Tibial artery (tissue), 4 donors: ENCODE measurements around the gene KRT20.

ENCODE experiments used
- DNase-seq, 2 donors: peaks; one replicate each; pipeline ENCODE4 v3.0.0-alpha.2; 2019
- H3K27ac ChIP-seq, 2 donors: fragments of 200-600 bp; sonication (generic) in 1 of 2; 1 replicate in 1 of 2; 2 replicates in 1 of 2; pipeline ENCODE4 v1.5.1; 2018 to 2019; ENCODE audit warnings: mild to moderate bottlenecking in 1 of 2
- H3K27me3 ChIP-seq, 2 donors: fragments of 200-600 bp; sonication (generic) in 1 of 2; one replicate each; pipeline versions ENCODE4 v1.5.1 to v1.6.0; 2016 to 2019
- H3K36me3 ChIP-seq, 3 donors: fragments of 200-600 bp; sonication (generic) in 2 of 3; one replicate each; pipeline ENCODE4 v1.5.1; 2016 to 2019; ENCODE audit warnings: mild to moderate bottlenecking in 2 of 3
- H3K4me1 ChIP-seq, 4 donors: fragments of 200-600 bp; sonication (generic) in 2 of 4; 1 replicate in 3 of 4; 2 replicates in 1 of 4; pipeline ENCODE4 v1.5.1; 2016 to 2019
- H3K4me3 ChIP-seq, 2 donors: fragments of 200-600 bp; sonication (generic) in 1 of 2; 1 replicate in 1 of 2; 2 replicates in 1 of 2; pipeline ENCODE4 v1.5.1; 2018 to 2019; ENCODE audit warnings: mild to moderate bottlenecking in 2 of 2
- H3K9me3 ChIP-seq, 3 donors: fragments of 200-600 bp; sonication (generic) in 1 of 3; one replicate each; pipeline ENCODE4 v1.5.1; 2016 to 2019
- intact Hi-C: fragments of 100-400 bp; cut with DNase I; formaldehyde crosslinking; loops from one replicate; pipeline ENCODE4 v1.15.0; 2023; ENCODE audit warnings: low total_unique reads
- TF ChIP-seq, protein P1 (sequence below), 2 experiments: fragments of 200-600 bp in 1 of 2; fragments of 450-650 bp in 1 of 2; IDR thresholded peaks; one replicate each; pipeline ENCODE4 v1.5.1; 2017 to 2019; ENCODE audit warnings: antibody characterized with exemption in 2 of 2, mild to moderate bottlenecking in 1 of 2, moderate library complexity in 1 of 2

KRT20 gene

DNA sequence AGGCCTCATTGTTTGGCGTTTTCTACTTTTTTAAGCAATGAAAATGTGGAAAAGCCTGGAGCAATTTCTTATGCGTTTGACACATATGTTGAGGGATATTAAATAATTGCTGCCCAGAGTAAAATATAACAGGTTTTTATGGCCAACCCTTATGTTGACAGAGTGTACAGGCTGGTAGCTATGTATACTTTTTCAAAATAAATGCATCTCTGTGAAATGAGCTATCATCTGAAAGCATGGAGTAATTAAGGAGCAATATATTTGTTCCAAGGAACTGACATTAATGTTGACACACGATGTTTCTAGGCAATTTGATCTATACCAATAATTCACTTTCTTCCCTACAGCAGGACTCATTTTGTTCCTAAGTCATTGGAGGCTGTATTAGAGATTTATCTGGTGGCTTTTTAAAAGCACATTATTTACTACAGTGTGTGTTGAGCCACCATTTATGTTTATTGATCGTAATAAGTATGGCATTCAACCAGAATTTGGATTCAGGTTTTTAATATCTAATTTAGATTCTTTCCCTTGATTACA is 11.9 kb upstream of the KRT20 start:
- TF ChIP-seq, protein P1, sequence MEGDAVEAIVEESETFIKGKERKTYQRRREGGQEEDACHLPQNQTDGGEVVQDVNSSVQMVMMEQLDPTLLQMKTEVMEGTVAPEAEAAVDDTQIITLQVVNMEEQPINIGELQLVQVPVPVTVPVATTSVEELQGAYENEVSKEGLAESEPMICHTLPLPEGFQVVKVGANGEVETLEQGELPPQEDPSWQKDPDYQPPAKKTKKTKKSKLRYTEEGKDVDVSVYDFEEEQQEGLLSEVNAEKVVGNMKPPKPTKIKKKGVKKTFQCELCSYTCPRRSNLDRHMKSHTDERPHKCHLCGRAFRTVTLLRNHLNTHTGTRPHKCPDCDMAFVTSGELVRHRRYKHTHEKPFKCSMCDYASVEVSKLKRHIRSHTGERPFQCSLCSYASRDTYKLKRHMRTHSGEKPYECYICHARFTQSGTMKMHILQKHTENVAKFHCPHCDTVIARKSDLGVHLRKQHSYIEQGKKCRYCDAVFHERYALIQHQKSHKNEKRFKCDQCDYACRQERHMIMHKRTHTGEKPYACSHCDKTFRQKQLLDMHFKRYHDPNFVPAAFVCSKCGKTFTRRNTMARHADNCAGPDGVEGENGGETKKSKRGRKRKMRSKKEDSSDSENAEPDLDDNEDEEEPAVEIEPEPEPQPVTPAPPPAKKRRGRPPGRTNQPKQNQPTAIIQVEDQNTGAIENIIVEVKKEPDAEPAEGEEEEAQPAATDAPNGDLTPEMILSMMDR (IDR thresholded peaks at IDR 0.05) = no peak
- peaks cover 0 to 17% of the 10 kb centered on the region in 2 donors for H3K27me3 ChIP-seq
- H3K27ac ChIP-seq = no peak overlapping the region
- no peak for DNase-seq
- H3K4me1 ChIP-seq = no peaks in the 10 kb centered on the region
- no peaks in the 10 kb centered on the region for H3K9me3 ChIP-seq
- H3K4me3 ChIP-seq = no peak overlapping the region
- intact Hi-C loops = no loop called here
- no peaks in the 10 kb centered on the region for H3K36me3 ChIP-seq

DNA sequence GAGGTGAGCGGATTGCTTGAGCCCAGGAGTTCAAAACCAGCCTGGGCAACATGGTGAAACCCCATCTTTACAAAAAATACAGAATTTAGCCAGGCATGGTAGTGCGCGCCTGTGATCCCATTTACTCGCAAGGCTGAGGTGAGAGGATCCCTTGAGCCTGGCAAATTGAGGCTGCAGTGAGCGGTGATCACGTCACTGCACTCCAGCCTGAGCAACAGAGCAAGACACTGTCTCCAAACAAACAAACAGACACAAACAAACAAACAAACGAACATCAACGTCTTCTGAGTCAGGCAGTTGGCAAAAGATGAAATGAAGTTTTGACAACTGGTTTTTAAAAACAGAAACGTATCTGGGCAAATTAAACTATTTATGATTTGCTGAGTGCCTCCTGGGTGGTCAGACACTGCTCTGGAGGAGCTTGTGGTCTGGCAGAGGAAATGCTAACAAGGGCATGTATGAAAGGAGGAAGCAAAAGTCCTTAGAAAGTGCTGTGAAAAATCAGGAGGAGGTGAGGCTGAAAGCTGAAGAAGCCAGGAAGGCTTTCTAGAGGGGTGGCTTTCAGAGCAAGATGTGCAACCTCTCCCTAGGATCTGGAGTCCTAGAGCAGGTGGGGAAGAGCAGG is 10.2 kb upstream of the KRT20 start:
- intact Hi-C loops = no loop called here
- no peaks in the 10 kb centered on the region for H3K9me3 ChIP-seq
- H3K27me3 ChIP-seq = peaks cover 0 to 18% of the 10 kb centered on the region in 2 donors
- TF ChIP-seq, protein P1 (IDR thresholded peaks at IDR 0.05) = no peak
- DNase-seq = no peak
- H3K36me3 ChIP-seq = no peaks in the 10 kb centered on the region
- H3K27ac ChIP-seq = no peak overlapping the region
- H3K4me3 ChIP-seq = no peak overlapping the region
- H3K4me1 ChIP-seq = no peaks in the 10 kb centered on the region

DNA sequence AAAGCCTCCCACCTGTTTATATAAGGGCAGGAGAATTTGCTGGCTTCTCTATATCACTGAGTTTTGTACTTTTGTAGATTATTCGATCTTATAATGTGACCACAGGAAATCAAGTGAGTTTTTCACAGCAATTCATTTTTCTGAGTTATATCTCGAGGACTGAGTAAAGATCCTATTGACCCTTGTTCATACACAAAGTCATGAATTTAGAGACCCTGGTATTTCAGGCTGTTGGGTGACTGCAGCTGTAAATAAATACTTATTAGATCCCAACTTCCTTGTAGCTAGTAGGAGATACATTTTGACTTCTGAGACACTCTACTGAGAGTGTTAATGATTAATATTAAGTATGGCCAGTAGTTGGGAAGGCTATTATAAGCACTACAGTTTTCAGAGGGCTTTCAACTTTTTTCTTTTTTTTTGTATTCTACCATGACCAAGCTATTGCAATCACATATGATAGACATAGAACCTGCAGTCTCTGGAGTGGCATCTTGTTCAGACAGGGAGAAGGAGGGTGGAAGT is 3.2 kb upstream of the KRT20 start:
- Histone ChIP-seq H3K36me3 (no peaks in the 10 kb centered on the region), H3K27me3 (peaks cover 0 to 18% of the 10 kb centered on the region in 2 donors), H3K4me1 (peaks cover 0 to 3% (median 0%) of the 10 kb centered on the region in 4 donors), H3K4me3 (no peak overlapping the region), H3K9me3 (no peaks in the 10 kb centered on the region), H3K27ac (no peak overlapping the region)
- intact Hi-C loops = no loop called here
- TF ChIP-seq, protein P1 (IDR thresholded peaks at IDR 0.05) = no peak
- no peak for DNase-seq

DNA sequence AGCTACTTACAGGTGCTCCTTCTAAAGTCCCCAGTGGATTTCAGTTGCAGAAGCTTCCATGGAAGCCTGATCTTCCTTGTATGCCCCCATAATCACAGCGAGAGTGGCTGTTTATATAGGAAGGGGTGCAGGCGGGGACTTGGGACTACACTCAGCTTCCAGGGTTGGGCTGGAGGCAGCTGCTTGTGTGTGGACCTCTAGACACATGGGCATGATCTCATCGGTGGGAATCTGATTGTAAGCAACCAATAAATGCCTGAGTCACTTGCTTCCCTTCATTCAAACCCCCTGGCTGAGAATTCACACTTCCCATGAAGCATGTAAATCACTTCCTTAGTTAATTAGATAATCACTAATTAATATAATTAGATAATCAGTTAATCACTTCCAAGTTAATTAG is 1.0 kb upstream of the KRT20 start:
- no peak for DNase-seq
- no peak overlapping the region for H3K4me3 ChIP-seq
- intact Hi-C loops = no loop called here
- peaks cover 0 to 10% of the 10 kb centered on the region in 2 donors for H3K27me3 ChIP-seq
- H3K4me1 ChIP-seq = peaks cover 0 to 3% (median 0%) of the 10 kb centered on the region in 4 donors
- no peaks in the 10 kb centered on the region for H3K36me3 ChIP-seq
- no peak overlapping the region for H3K27ac ChIP-seq
- H3K9me3 ChIP-seq = no peaks in the 10 kb centered on the region
- TF ChIP-seq, protein P1 (IDR thresholded peaks at IDR 0.05) = no peak

DNA sequence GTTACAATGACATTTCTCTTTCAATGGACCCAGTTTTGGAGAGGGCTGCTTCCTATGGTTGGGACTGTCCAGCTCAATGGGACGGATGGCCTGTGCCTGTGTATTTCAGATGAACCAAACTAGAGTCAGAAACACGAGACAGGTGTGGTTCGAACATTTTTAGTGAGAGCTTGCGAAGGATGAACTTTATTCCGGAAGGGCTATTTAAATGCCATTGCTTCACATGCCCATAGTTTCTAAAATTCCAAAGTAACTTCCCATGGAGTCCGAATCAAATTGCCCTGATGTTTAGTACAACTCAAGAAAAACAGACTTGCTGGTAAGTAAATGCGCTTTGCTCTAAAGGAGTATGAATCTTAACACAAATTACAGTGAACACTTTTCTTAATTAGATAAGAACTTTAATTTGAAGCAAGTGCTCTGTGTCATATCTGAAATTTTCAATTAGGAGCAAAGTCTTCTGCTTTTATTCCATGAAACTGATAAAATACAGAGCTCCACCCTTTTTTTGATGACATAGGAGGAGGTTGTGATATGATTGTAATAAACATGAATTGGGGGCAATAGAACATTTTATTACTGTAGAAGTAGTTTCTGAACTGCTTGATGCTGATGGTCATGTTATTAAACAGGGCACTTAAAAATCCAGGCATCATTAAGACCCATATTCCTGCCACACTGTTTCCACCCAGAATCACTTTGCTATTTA is 1.3 kb downstream of the KRT20 start:
- no peak overlapping the region for H3K4me3 ChIP-seq
- H3K27ac ChIP-seq = no peak overlapping the region
- no peaks in the 10 kb centered on the region for H3K4me1 ChIP-seq
- no peak for DNase-seq
- no peaks in the 10 kb centered on the region for H3K36me3 ChIP-seq
- intact Hi-C loops = no loop called here
- TF ChIP-seq, protein P1 (IDR thresholded peaks at IDR 0.05) = no peak
- peaks cover 0 to 3% of the 10 kb centered on the region in 2 donors for H3K27me3 ChIP-seq
- no peaks in the 10 kb centered on the region for H3K9me3 ChIP-seq
